ENCODE results near the gene PLA2G10.

- TF ChIP-seq CTCF (IDR thresholded peaks at IDR 0.05), result no peak
- no peak for TF ChIP-seq POLR2A (IDR thresholded peaks at IDR 0.05)
These were observed 52.9 kb downstream of the PLA2G10 start for GRCh38 chr16:14641206-14641605.

Data from right lobe of liver (tissue), 4 donors.